Measurements from ENCODE around the gene HACE1.

DNA sequence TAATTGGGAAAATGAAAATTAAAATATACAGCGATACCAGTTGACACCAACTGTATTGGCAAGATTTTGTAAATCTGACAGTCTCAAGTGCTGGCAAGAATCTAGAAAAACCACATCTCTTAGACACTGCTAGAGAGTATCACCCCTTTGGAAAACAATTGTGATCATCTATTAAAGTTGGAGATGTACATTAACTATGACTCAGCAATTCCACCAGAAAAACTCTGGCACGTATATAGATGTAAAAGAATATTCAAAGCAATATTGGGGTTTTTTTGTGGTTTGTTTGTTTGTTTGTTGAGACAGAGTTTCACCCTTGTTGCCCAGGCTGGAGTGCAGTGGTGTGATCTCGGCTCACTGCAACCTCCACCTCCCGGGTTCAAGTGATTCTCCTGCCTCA lies 142.9 kb downstream of the HACE1 start:
- TF ChIP-seq, protein P1, sequence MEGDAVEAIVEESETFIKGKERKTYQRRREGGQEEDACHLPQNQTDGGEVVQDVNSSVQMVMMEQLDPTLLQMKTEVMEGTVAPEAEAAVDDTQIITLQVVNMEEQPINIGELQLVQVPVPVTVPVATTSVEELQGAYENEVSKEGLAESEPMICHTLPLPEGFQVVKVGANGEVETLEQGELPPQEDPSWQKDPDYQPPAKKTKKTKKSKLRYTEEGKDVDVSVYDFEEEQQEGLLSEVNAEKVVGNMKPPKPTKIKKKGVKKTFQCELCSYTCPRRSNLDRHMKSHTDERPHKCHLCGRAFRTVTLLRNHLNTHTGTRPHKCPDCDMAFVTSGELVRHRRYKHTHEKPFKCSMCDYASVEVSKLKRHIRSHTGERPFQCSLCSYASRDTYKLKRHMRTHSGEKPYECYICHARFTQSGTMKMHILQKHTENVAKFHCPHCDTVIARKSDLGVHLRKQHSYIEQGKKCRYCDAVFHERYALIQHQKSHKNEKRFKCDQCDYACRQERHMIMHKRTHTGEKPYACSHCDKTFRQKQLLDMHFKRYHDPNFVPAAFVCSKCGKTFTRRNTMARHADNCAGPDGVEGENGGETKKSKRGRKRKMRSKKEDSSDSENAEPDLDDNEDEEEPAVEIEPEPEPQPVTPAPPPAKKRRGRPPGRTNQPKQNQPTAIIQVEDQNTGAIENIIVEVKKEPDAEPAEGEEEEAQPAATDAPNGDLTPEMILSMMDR (IDR thresholded peaks at IDR 0.05; ENCODE audit: insufficient read depth, low read length): no peak
- TF ChIP-seq POLR2AphosphoS5 (IDR thresholded peaks at IDR 0.05; ENCODE audit: low read depth): no peak
- TF ChIP-seq, protein P2, sequence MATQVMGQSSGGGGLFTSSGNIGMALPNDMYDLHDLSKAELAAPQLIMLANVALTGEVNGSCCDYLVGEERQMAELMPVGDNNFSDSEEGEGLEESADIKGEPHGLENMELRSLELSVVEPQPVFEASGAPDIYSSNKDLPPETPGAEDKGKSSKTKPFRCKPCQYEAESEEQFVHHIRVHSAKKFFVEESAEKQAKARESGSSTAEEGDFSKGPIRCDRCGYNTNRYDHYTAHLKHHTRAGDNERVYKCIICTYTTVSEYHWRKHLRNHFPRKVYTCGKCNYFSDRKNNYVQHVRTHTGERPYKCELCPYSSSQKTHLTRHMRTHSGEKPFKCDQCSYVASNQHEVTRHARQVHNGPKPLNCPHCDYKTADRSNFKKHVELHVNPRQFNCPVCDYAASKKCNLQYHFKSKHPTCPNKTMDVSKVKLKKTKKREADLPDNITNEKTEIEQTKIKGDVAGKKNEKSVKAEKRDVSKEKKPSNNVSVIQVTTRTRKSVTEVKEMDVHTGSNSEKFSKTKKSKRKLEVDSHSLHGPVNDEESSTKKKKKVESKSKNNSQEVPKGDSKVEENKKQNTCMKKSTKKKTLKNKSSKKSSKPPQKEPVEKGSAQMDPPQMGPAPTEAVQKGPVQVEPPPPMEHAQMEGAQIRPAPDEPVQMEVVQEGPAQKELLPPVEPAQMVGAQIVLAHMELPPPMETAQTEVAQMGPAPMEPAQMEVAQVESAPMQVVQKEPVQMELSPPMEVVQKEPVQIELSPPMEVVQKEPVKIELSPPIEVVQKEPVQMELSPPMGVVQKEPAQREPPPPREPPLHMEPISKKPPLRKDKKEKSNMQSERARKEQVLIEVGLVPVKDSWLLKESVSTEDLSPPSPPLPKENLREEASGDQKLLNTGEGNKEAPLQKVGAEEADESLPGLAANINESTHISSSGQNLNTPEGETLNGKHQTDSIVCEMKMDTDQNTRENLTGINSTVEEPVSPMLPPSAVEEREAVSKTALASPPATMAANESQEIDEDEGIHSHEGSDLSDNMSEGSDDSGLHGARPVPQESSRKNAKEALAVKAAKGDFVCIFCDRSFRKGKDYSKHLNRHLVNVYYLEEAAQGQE (IDR thresholded peaks at IDR 0.05; ENCODE audit: insufficient replicate concordance, low read depth): no peak

Measured in HL-60 (cell line).